Vagina (tissue), 2 donors: ENCODE data around the gene EPDR1.

Experiments used
- POLR2AphosphoS5 ChIP-seq, 2 donors: sonication (generic); formaldehyde crosslinking; IDR thresholded peaks; one replicate each; pipeline ENCODE4 v1.9.0; 2017; ENCODE audit warnings: antibody characterized with exemption in 2 of 2, mild to moderate bottlenecking in 2 of 2, low read depth in 1 of 2; ENCODE audit not compliant: insufficient read depth in 1 of 2
- TF ChIP-seq, protein P1 (sequence below), 3 experiments: fragments of 450-650 bp in 2 of 3; fragments of 200-600 bp in 1 of 3; sonication (generic) in 1 of 3; IDR thresholded peaks; one replicate each; pipeline ENCODE4 v1.5.1; 2017 to 2019; ENCODE audit warnings: antibody characterized with exemption in 3 of 3, mild to moderate bottlenecking in 2 of 3, moderate library complexity in 2 of 3

DNA sequence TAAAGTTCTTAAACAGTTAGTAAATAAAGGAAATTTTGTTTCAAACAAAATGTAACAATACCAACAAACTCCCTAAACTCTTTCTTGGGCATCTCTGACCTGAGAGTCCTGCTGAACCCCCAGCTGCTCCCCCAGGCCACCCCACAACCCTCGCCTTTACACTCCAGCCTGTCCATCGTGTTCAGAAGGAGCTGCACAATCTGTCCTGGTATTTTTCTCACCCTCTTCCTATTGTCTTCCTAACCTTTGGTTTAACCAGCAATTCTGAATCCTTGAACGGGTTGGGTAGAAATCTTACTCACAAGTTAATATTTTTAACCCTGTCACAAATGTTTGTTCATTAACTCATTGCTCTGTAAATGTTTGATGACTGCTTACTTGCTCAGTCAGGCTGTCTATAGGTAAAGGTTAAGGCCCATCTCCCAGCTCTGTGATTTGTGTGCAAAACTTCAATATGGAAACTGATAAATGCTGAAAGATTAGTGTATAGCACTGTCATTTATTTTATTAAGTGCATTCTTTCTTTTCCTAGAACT lies 20.7 kb upstream of the EPDR1 start:
- TF ChIP-seq, protein P1, sequence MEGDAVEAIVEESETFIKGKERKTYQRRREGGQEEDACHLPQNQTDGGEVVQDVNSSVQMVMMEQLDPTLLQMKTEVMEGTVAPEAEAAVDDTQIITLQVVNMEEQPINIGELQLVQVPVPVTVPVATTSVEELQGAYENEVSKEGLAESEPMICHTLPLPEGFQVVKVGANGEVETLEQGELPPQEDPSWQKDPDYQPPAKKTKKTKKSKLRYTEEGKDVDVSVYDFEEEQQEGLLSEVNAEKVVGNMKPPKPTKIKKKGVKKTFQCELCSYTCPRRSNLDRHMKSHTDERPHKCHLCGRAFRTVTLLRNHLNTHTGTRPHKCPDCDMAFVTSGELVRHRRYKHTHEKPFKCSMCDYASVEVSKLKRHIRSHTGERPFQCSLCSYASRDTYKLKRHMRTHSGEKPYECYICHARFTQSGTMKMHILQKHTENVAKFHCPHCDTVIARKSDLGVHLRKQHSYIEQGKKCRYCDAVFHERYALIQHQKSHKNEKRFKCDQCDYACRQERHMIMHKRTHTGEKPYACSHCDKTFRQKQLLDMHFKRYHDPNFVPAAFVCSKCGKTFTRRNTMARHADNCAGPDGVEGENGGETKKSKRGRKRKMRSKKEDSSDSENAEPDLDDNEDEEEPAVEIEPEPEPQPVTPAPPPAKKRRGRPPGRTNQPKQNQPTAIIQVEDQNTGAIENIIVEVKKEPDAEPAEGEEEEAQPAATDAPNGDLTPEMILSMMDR (IDR thresholded peaks at IDR 0.05): no peak
- no peak for TF ChIP-seq POLR2AphosphoS5 (IDR thresholded peaks at IDR 0.05; ENCODE audit: insufficient read depth in 1 of 2, low read depth in 1 of 2)
